OCI-LY1 (cell line): Measurements from ENCODE around the gene ITGB7.
"Not testable (repeated sequence)": the region's sequence is repeated elsewhere in the genome, so short reads cannot be mapped to it uniquely, and the experiment has no call there.

Experiments used
- CTCF ChIP-seq: fragments of 200-600 bp; sonication (generic), shearing (Covaris generic); IDR thresholded peaks from 2 replicates; pipeline ENCODE4 v1.5.1; 2017; ENCODE audit warnings: mild to moderate bottlenecking, antibody characterized with exemption, low read length, moderate library complexity, mixed read lengths
- EZH2 ChIP-seq: fragments of 200-600 bp; sonication (generic), shearing (Covaris generic); IDR thresholded peaks from 2 replicates; pipeline ENCODE4 v1.8.0; 2017; ENCODE audit warnings: borderline replicate concordance, mixed run types, mild to moderate bottlenecking, antibody characterized with exemption, low read length, moderate library complexity, mixed read lengths

- TF ChIP-seq CTCF, EZH2: not testable (repeated sequence)
Observed at GRCh38 chr12:53178803-53179202, 28.2 kb downstream of the ITGB7 start.
